ENCODE measurements around the gene CALR3. TPM values are rescaled to one million over a fixed set of nuclear protein-coding genes. Genes with fewer than 3 reads are reported as not detected.

Gene CALR3
- total and polyA plus RNA-seq, 2 of the 13 experiments (the other 11 are each of a cell fraction or from before 2014, with no cell fraction given) = not detected

GRCh38 chr19:16441661-16442162, 54.3 kb downstream of the CALR3 start (continued):
- TF ChIP-seq ZNF687 (CRISPR knock-in tag; IDR thresholded peaks at IDR 0.05) (no peak; the same call in 1 of the 2 replicates), ZNF350 (CRISPR knock-in tag; IDR thresholded peaks at IDR 0.05; ENCODE audit: borderline replicate concordance, low read depth) (no peak), RAD21 (CRISPR knock-in tag; IDR thresholded peaks at IDR 0.05) (peak; percentile 64)

- H3K9ac ChIP-seq (ENCODE audit: insufficient read depth, low read depth, low read length) = no peak overlapping the region
- no peaks in the 10 kb centered on the region for H3K9me3 ChIP-seq (ENCODE audit: low read length)
- H3K4me1 ChIP-seq (ENCODE audit: insufficient read depth, low read length) = no peaks in the 10 kb centered on the region
- H4K20me1 ChIP-seq (ENCODE audit: insufficient read depth, low read length) = no peaks in the 10 kb centered on the region
- intact Hi-C loops (cut with micrococcal nuclease; ENCODE audit: unreplicated experiment) = no loop called here
- no peak overlapping the region for H2AFZ ChIP-seq (ENCODE audit: low read length)
- H3K4me3 ChIP-seq (replicated peaks in 1 of 3; ENCODE audit: insufficient read depth in 1 of 3, low read depth in 2 of 3, low read length in 3 of 3) = no peak overlapping the region
- ATAC-seq (no peak), FAIRE-seq (no peak), DNase-seq (ENCODE audit: low spot score) (no peak)
- CTCF ChIA-PET (ENCODE audit: low intra/inter-chr PET ratio, low total read pairs) = no interaction called here
- POLR2A ChIA-PET = no interaction called here
- no peak overlapping the region for H3K27ac ChIP-seq (ENCODE audit: extremely low read length, insufficient read depth, low read length)
- H3K27me3 ChIP-seq (ENCODE audit: control insufficient read depth in 1 of 2, insufficient read depth in 2 of 2, low read length in 2 of 2) = no peaks in the 10 kb centered on the region
- in situ Hi-C loops (cut with HindIII; ENCODE audit: extremely low pct_ligation_motif_present, low pct_unique_long_range_greater_than_20kb) = no loop called here
- peaks cover 18 to 62% of the 10 kb centered on the region in 2 experiments for H3K36me3 ChIP-seq (replicated peaks in 1 of 2; ENCODE audit: control insufficient read depth in 1 of 2, insufficient read depth in 2 of 2, low read length in 2 of 2)
- H3K79me2 ChIP-seq (ENCODE audit: insufficient read depth, low read length) = peaks cover 2% of the 10 kb centered on the region
- H3K4me2 ChIP-seq (ENCODE audit: low read depth, low read length) = no peak overlapping the region
- no TSS peak for BruUV-seq (replicated peaks)
- 93% methylated on average over 6 of the region's 6 CpGs for WGBS (ENCODE audit: low lambda C conversion rate)
- TF ChIP-seq ZNF468 (CRISPR knock-in tag; IDR thresholded peaks at IDR 0.05) (no peak), ZNF460 (CRISPR knock-in tag; IDR thresholded peaks at IDR 0.05; ENCODE audit: borderline replicate concordance) (no peak), STAT5B (CRISPR knock-in tag; IDR thresholded peaks at IDR 0.05) (no peak), ESRRA (CRISPR knock-in tag; IDR thresholded peaks at IDR 0.05; ENCODE audit: low read depth) (no peak), SAFB2 (CRISPR knock-in tag; IDR thresholded peaks at IDR 0.05; ENCODE audit: borderline replicate concordance, low read depth) (no peak), JARID2 (CRISPR knock-in tag; IDR thresholded peaks at IDR 0.05; ENCODE audit: insufficient replicate concordance) (no peak), NCOR1 (IDR thresholded peaks at IDR 0.05; ENCODE audit: borderline replicate concordance, low read length) (no peak)
These were observed 59.1 kb downstream of the CALR3 start for GRCh38 chr19:16436780-16437332.
